HPDE6-E6E7 (cell line): ENCODE data around the gene ST8SIA1.

Source experiments
- DNase-seq: peaks from one replicate; pipeline ENCODE4 v3.0.0; 2011; ENCODE audit warnings: missing footprints; ENCODE audit errors: extremely low spot score

The ST8SIA1 gene

GRCh38 chr12:22332202-22332601 is 2.3 kb downstream of the ST8SIA1 start:
- DNase-seq, result no peak

DNA sequence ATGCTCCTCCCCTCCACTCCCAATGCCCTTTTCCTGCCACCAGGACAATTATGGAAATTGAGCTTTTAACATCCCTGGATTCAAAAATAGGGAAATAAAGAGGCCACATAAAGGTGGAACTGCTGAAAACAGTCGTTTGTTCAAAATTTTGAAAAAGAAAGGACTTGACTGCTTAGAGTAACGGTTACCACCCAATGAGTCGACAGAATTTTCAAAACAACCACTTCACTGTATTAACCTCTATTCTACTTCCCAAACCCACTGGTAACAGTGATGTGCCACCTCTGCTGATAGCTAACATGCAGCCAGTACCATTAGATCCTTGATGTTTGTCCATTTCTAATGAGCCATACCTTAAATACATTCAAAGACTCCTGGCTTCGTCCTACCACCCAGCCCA is 4.9 kb downstream of the ST8SIA1 start:
- no peak for DNase-seq

- DNase-seq, result no peak
Observed at GRCh38 chr12:22325218-22325617, 9.3 kb downstream of the ST8SIA1 start.

DNA sequence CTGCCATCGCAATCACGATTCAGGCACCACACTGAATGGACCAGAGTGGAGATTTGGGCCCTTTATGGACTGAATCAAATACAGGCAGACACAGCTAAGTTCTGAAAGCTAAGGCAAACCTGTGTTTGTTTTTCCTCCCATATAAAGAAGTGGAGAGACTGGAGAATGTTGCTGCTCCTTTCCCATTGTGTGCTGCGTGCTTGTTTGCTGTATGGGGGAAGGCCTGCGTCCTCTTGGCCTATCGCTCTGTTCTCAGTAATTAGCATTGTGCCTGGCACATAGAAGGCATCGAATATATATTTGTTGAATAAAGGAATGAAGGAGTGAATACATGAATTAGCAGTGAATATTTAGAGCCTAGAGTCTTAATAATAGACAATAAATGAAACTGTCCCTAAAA is 12.4 kb downstream of the ST8SIA1 start:
- no peak for DNase-seq

GRCh38 chr12:22321638-22322037 is 12.9 kb downstream of the ST8SIA1 start:
- DNase-seq, result no peak

DNA sequence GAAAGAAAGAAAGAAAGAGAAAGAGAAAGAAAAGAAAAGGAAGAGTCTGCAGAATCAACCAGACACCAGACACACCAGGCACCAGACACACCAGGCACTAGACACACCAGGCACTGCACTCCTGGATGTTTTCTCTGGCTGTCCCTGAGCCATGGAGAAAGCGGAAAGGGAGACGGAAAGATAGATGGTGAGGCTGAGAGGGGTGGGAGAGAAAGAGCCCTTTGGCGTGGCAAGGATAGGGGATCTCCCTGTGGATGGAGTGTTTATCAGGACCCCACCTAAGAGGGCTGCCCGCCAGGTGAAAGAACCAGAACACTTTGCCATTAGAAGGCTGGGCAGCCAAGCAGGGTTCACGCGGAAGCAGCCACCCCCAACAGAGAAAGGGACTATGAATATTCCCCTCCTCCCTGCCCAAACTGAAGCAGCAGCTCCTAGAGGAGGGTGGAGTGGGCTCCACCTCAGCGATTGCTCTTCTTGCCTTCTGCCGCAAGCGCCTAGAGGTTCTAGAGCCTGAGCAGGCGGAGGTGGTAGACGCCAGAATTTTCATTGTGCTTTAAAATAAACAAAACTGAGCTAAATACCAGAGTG is 13.4 kb downstream of the ST8SIA1 start:
- no peak for DNase-seq

GRCh38 chr12:22318108-22318737 is 16.3 kb downstream of the ST8SIA1 start:
- DNase-seq, result no peak

- DNase-seq, result no peak
Observed at GRCh38 chr12:22313963-22314330, 20.6 kb downstream of the ST8SIA1 start.

- no peak for DNase-seq
Observed at GRCh38 chr12:22313286-22313962, 21.1 kb downstream of the ST8SIA1 start.

- DNase-seq, result no peak
Observed at GRCh38 chr12:22312336-22312735, 22.2 kb downstream of the ST8SIA1 start.

GRCh38 chr12:22310709-22311108 is 23.8 kb downstream of the ST8SIA1 start:
- DNase-seq, result no peak

- DNase-seq, result no peak
Observed at GRCh38 chr12:22310275-22310674, 24.2 kb downstream of the ST8SIA1 start.

DNA sequence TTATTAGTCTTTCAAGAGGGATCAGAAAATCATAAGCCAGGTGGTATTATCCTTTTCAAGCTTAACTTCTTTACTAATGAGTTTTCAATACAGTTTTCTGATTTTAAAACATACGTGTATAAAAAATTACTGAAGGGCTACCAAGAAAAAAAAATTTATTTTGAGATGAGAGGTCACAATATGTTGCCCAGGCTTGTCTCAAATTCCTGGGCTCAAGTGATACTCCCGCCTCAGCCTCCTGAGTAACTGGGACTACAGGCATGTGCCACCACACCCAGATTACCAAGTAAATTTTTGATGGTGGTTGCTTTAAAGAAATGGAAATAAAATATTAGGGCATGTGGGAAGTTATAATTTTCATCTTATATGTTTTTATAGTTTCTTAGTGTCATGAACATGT is 26.7 kb downstream of the ST8SIA1 start:
- DNase-seq, result no peak

DNA sequence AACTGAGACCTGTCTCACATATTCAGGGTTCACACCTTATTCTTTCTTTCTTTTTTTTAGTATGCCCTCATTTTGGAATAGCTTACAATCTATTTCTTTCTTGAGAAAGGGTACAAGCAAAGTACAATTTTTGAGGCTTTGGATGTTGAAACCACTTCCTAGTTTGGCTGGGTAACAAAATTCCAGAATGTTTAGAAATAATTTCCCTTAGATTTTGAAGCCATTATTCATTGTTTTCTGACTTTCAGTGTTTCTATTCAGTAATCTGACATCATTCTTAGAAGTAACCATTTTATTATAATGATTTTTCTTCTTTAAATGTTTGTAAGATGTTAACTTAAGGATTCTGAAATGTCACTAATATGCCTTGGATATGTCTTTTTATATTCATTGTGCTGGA is 28.2 kb downstream of the ST8SIA1 start:
- DNase-seq, result no peak

GRCh38 chr12:22304341-22304740 is 30.2 kb downstream of the ST8SIA1 start:
- DNase-seq, result no peak

DNA sequence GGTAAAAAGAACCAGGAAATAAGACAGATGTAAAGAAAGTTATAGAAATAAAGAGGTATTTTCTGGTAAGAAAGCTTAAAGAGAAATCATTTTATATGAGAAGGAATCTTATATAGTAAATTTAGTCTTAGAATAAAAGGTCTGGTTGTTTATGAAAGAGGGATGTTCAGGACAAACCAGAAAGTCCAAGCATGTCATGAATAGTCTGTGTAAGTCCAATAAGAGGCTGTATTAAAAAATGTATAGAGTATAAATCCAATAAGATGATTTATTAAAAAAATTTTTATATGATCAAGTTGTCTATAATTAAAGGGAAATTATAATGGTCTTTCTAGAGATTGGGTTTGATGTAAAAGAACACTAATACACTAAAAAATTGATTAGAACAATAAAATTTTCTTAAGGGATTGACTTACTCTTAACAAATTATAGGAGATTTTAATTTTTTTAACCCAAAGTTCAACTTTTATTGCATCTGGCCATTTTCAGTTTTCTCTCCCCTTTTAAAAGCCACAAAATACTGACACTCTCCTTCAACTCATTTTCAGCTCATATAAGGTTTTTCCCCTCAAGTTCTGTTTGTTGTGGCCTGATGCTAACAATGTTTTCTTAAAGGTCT is 35.1 kb downstream of the ST8SIA1 start:
- no peak for DNase-seq

DNA sequence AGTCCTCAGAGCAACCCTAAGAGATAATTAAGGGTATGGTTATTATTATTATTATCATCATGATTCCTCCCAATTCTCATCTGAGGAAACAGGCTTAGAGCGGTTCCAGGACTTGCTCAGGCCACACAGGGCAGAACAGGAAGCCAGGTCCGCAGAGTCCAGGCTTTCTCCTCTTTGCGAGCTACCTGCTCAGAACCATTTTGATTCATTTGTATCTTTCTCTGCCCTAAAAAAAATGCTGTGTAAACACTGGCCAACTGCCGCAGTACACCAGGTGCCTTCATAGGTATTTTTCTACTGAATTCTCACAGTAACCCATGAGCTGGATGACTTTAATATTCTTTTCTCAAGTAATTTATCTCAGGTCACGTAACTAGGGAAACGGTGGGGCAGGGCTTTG is 45.3 kb downstream of the ST8SIA1 start:
- DNase-seq, result no peak

- DNase-seq, result no peak
Observed at GRCh38 chr12:22287776-22288621, 46.5 kb downstream of the ST8SIA1 start.

DNA sequence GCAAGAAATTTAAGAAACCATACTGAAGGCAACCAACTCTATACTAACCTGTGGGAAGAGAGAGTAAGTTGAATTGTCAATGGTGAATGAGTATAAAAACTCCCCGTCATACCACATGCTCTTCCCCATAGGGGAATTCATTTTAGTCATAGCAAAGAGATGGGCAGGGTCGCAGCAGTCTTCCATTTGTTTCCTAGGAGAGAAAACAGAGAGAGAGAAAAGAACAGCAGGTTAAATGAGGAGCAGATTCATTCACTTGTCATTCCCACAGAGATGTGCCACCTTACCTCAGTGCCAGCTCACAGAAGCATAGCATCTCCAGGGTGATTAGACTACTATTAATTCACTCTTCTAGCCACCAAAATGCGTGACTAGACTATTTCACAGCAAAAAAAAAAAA is 47.4 kb downstream of the ST8SIA1 start:
- no peak for DNase-seq

DNA sequence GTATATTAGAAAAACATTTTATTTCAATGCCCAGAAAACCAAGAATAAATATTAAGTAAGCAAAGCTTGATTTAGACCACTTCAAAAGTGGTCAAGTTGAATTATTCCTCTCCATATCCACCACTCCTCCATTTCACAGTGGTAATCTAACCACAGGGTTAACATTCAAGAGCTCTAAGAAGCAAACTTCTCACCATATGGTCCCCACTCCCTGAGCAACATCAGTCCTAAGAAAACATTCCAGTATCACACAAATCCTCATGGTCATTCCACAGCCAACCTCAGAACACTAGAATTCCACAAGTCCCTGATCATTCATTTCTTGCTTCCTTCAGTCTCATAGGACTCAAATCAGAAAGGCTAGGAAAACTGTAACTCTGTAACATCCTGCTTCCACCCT is 47.9 kb downstream of the ST8SIA1 start:
- DNase-seq, result no peak

- DNase-seq, result no peak
Observed at GRCh38 chr12:22285846-22286245, 48.7 kb downstream of the ST8SIA1 start.

- no peak for DNase-seq
Observed at GRCh38 chr12:22284871-22285270, 49.6 kb downstream of the ST8SIA1 start.
